Stimulated activated CD4-positive, alpha-beta T cell treated with anti-CD3 and anti-CD28 coated beads, Interleukin-2, amount 100 ng/mL, for 48 hours (primary cell): ENCODE data around the gene RAB39A.
"Not testable (repeated sequence)": the region's sequence is repeated elsewhere in the genome, so short reads cannot be mapped to it uniquely, and the experiment has no call there.

Experiments
- DNase-seq, 2 donors: peaks; one replicate each; pipeline ENCODE4 v3.0.0-alpha.2; 2020

The RAB39A gene, protein sequence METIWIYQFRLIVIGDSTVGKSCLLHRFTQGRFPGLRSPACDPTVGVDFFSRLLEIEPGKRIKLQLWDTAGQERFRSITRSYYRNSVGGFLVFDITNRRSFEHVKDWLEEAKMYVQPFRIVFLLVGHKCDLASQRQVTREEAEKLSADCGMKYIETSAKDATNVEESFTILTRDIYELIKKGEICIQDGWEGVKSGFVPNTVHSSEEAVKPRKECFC

DNA sequence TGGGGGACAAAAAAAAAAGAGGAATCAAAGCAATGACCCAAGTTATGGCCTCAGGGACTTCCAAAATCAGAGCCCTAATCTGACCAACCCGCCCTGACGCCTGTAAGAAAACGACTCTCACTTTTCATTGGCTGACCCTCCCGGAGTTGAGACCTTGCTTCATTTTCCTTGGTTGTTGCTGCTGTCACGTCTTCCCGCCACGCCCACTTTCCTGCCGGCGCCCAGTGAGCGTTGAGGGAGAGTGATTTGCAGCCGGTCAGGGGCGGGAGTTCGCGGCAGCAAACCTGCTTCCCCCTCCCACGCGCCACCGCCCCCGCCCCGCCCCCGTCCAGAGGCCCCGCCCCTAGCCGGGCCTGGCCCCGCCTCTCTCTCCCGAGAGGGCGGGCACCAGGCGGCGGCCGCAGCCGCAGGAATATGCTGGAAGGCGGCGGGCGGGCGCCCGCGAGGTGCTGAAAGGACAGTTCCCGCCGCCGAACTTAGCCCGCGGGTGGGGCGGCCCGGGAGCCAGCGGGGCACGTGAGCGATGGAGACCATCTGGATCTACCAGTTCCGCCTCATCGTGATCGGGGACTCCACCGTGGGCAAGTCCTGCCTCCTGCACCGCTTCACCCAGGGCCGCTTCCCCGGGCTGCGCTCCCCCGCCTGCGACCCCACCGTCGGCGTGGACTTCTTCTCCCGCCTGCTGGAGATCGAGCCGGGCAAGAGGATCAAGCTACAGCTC lies at the start of gene RAB39A:
Gene RAB39A (plus strand): TSS at position 403 of the 721 bp plus-strand sequence. CDS start 121 bp downstream, at position 524.
- peak; percentile 53 to 64 for DNase-seq

DNA sequence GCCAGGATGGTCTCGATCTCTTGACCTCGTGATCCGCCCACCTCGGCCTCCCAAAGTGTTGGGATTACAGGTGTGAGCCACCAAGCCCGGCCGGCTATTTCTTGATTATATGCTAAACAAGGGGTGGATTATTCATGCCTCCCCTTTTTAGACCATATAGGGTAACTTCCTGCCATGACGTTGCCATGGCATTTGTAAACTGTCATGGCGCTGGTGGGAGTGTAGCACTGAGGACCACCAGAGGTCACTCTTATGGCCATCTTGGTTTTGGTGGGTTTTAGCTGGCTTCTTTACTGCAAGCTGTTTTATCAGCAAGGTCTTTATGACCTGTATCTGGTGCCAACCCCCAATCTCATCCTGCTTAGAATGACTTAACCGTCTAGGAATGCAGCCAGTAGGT lies 46.8 kb upstream of the RAB39A start:
- not testable (repeated sequence) for DNase-seq

DNA sequence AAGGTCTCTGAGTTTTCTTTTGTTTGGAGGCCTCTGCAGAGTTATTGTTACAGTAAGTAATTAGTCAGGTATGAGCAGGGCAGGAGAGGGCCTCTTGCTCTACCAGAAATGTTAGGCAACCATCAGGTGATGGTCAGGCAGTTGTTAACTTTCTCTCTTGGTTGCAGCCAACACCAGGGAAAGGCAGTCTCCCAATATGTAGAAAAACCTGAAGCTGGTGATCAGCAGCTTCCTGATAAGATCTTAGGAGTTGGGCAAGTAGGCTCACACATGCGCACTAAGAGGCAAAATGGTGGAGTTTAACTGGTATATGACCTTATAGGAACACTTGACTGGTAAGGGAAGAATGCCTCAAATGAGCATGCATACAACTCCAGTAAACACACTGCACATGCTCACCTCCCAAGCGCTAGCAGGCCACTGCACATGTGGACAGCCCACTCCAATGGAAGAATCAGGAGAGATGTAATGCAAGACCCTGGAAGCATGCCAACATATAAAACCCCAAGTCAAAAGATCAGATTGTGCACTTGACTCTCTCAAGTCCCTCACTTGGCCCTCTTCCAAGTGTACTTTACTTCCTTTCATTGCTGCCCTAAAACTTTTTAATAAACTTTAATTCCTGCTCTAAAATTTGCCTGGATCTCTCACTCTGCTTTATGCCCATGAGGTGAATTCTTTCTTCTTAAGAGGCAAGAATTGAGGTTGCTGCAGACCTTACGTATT lies 46.0 kb upstream of the RAB39A start:
- no peak for DNase-seq

DNA sequence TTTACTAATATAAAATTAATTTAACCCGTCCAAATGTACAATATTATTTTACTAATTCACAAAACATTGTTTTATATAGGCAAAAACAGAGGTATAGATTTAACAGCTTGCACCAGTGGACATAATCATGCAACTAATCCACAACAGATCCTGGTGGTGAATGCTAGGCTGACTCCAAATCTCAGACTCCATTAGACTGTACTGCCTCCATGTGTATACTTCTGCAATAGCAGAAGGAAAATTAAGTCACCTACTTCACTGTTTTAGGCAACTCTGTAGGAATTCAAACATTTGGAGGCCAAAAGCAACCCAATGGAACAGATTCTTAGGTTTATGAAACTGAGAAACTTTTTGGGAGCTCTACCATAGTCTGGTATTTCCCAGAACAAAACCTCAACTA lies 30.0 kb upstream of the RAB39A start:
- no peak for DNase-seq

DNA sequence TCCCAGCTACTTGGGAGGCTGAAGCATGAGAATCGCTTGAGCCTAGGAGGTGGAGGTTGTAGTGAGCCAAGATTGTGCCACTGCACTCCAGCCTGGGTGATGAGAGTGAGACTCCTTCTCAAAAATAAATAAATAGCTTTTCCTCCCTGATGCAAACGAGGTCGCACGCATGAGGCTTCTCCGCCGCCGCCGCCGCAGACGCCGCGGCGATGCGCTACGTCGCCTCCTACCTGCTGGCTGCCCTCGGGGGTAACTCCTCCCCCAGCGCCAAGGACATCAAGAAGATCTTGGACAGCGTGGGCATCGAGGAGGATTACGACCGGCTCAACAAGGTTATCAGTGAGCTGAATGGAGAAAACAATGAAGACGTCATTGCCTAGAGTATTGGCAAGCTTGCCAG lies 20.0 kb upstream of the RAB39A start:
- no peak for DNase-seq

DNA sequence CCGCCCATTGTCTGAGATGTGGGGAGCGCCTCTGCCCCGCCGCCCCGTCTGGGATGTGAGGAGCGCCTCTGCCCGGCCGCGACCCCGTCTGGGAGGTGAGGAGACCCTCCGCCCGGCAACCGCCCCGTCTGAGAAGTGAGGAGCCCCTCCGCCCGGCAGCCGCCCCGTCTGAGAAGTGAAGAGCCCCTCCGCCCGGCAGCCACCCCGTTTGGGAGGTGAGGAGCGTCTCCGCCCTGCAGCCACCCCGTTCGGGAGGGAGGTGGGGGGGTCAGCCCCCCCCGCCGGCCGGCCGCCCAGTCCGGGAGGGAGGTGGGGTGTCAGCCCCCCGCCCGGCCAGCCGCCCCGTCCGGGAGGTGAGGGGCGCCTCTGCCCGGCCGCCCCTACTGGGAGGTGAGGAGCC lies 15.8 kb upstream of the RAB39A start:
- DNase-seq = not testable (repeated sequence)

DNA sequence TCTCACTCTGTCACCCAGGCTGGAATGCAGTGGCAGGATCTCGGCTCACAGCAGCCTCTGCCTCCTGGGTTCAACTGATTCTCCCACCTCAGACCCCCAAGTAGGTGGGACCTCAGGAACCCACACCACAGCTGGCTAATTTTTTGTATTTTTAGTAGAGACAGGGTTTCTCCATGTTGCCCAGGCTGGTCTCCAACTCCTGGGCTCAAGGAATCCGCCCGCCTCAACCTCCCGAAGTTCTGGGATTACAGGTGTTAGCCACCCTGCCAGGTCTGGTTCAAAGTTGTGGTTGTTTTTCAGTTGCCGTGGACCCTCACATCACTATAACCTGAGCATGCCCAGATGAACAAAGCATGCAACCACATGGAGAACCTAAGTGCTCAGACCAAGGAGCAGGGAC lies 13.0 kb upstream of the RAB39A start:
- no peak for DNase-seq

DNA sequence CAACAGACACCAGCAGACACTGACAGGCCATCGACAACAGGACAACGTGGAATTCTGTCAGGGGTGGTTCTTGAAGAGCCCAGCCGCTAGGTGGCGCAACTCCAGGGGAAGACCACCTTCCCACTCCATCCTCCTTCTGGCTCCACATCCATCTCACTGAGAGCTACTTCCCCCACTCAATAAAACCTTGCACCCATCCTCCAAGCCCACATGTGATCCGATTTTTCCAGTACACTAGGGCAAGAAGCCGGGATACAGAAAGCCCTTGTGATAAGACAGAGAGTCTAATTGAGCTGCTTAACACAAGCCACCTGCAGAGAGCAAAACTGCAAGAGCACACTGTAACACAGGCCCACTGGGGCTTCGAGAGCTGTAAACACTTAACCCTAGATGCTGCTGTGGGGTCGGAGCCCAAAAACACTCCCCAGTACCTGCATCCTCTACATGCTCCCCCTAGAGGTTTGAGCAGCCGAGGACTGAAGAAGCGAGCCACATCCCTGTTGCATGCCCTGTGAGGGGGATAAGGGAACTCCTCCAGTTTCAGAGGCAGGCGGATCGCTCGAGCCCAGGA lies 11.5 kb upstream of the RAB39A start:
- peak; percentile 15 to 21 for DNase-seq

DNA sequence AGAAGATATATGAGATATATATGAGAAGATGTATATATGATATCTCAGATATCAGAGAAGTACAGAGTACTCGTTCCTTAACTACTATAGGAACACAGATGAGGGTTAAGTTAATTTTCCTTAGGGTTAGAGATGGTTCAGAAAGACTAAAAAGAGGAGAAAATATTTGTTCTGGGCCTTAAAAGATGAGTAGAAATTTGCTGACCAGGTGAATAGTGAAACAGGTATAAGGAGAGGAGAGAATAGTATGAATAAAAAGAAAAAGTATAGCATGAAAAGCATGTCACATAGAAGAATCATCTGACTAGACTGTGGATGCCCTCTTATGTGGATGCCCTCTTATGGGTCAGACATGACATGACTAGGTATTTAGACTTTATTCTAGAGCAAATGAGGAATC lies 6.3 kb upstream of the RAB39A start:
- DNase-seq = no peak

DNA sequence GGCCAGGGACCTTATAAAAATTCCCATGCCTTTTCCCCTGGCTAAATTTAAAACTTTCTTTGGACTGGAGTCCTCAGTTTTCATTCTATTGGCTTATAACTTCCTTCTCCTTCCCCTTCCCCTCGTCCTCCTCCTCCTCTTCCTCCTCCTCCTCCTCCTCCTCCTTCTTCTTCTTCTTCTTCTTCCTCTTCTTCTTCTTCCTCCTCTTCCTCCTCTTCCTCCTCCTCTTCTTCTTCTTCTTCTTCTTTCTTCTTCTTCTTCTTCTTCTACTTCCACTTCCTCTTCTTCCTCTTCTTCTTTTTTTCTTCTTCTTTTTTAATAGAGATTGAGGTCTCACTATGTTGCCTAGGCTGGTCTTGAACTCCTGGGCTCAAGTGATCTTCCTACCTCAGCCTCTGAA lies 4.7 kb upstream of the RAB39A start:
- DNase-seq = not testable (repeated sequence)

DNA sequence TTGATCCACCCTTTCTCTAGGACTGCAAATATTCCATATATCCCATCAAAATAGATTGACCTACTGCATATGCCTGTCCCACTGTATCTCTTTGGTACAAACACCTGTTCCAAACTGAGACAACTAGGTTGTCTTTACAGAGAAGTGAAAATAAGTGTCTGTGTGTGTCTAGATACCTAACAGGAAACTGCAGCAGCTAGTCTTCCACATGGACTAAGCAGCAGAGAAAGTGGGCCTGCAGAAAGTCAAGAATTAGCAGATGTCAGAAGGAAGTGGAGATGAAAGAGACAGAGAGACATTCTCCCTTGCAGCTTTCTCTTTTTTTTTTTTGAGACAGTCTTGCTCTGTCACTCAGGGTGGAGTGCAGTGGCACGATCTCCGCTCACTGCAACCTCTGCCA lies 3.9 kb upstream of the RAB39A start:
- no peak for DNase-seq

DNA sequence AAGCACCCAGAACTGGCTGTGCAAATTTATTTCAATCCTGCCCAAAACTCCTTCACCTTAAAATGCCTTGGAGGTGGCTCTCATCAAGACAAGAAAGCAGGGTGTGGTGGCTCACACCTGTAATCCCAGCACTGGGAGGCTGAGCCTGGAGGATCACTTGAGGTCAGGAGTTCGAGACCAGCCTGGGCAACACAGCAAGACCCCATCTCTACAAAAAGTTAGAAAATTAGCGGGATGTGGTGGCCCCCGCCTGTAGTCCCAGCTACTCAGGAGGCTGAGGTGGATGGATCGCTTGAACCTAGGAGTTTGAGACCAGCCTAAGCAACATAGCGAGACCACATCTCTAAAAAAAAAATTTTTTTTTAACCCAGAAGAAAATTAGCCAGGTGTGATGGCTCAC lies 689 bp upstream of the RAB39A start:
- DNase-seq = no peak

DNA sequence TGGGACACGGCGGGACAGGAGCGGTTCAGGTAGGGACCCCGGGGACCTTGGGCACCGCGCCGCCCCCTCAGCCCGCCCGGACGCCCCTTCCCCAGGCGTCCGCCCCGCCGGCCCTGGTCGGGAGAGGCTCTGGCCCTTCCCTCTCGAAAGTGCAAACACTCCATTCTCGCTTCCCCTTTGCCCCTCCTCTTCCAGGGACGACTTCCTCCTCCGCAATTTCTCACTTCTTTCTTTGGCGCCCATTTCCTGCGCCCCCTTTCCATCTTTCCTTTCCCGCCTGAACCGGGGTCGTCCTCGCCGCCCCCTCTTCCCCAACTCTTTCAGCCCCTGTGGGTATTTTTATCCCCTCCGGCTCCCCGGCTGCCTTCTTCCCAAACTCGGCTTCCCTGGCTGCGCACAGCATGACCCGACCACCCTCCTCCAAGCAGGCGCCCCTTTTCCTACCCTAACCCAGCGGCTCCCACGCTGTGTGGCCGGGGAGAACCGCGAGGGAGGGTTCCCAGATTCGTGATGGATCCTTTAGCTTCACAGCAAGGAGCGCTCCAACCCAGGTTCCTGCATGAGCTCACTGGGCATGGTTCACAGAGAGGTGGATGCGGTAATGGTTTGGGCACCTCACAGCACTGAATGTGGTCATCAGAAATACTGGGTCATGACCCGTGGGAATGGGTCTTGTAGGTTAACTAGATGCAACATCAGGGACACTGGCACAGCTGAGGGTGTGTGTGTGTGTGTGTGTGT lies 689 bp downstream of the RAB39A start:
- no peak for DNase-seq

DNA sequence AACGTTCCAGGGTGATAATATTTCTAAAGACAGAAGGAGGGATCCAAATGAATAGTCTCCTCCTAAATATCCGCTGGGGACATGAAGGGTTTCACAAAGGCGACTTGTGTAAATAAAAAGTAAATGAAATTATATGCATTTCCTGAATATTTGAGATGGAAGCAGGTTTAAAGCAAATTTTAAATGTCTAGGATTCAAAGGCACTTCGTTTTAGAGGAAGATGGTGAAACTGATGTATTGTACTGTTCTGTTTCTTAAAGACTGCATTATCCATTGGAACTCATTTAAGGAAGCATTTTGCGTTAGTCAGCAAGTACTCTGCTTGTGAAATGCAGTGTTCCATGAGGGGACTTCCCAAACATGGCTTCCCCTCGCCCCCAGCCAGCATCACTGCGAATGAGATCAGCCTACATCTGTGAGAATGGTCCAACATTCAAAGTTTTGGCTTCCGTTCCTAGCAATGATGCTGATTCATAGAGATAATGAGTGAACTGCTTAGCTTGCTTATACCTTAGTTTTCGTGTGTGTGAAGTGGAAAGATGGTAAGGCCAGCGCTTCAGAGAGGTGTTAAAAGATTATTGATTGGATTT lies 1.5 kb downstream of the RAB39A start:
- peak in 1 of 2 donors; percentile 6 for DNase-seq

DNA sequence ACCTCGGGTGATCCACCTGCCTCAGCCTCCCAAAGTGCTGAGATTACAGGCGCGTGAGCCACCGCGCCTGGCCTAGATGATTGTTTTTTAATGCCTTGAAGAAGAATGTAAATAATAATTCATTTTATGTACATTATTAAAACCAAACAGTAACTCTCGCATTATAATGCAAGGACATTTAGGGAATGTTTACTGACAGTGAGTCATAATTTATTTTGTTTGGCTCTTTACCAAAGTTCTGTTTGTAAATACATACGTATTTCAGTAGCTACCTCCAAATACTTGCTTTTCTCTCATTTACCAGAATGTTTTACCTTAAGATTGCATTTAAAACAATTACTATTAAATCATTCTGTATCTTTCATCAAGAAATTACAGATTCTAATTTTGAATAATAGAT lies 3.0 kb downstream of the RAB39A start:
- no peak for DNase-seq

DNA sequence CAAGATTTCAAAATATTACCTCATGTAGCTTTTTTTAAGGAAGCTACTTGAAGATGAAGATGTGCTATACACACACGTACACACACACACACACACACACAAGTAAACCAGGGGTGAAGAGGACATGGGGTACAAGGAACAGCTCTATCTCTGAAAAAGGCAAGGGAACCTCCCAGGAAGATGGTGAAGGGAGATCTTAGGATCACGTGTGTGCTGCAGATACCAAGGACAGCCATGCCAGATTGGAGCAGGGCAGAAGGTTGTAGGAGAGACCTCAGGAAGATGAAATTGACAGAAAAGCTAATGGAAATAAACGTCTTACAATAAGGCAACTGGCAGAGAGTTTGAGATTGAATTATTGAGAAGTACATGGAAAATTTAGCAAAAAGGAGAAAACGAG lies 19.7 kb downstream of the RAB39A start:
- DNase-seq = no peak

DNA sequence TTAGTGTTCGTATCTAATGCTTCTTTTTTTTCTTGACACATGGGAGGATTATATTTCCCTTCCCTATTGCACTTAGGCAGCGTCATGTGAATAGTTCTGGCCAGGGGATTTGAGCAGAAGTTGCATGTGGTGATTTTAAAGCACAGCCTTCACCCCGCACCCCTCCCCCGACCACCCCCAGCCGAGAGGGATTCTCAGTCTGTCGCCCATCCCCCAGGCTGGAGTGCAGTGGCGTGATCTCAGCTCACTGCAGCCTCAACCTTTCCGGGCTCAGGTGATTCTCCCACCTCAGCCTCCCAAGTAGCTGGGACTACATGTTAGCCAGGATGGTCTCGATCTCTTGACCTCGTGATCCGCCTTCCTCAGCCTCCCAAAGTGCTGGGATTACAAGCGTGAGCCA lies 20.1 kb downstream of the RAB39A start:
- DNase-seq = not testable (repeated sequence)

DNA sequence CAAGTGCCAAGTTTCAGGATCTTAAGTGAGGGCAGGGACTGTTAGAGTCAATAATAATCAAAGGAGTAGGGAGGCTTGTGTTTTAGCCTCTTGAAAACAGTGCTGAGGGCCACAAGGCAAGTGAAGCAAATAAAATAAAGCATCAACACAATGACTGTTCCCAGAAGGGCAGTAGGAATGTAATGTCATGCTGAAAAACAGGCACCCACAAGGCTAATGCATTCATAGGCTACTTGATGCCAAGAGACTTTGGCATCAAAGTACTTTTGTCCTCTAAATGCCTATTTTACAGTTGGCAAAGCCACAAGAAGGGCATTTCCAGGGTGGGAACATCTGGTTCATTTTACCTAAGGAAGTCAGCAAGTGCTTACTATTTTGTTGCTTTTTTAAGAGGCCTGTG lies 22.9 kb downstream of the RAB39A start:
- DNase-seq = no peak

DNA sequence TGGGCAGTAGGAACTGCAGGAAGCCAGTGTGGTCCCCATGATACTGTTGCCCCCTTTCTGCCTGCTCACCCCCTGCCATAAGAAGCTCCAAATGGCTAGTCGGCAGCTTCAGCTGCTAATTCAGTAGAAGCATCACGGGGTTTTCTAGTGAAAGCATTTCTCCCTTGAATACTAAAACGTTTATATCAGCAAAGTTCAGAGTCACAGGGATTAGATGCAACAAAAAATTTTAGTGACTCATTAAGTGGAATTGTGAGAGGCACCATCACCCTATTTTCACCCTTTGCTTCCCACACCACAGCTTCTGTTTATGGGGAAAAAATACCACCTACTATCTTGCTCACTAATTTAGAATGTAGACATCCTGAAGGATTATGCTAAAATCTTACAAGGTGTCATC lies 25.2 kb downstream of the RAB39A start:
- no peak for DNase-seq

DNA sequence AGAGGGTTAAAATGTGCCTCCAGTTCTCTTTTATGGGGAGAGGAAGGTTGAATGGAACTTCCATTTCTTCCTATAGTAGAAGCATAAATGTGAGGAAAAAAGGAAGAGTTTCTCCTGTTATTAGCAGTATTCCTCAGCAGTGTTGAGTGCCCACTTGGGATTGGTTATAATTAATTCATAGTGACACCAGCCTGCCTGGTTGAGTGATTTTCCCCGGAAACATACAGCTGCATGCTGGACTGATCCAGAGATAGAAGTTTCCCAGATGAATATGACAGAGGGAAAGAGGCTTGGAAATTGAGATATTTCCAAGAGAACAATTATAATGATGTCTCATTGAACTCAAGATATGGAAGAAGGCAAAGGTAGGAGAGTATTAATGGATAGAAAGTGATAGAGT lies 28.3 kb downstream of the RAB39A start:
- DNase-seq = no peak

DNA sequence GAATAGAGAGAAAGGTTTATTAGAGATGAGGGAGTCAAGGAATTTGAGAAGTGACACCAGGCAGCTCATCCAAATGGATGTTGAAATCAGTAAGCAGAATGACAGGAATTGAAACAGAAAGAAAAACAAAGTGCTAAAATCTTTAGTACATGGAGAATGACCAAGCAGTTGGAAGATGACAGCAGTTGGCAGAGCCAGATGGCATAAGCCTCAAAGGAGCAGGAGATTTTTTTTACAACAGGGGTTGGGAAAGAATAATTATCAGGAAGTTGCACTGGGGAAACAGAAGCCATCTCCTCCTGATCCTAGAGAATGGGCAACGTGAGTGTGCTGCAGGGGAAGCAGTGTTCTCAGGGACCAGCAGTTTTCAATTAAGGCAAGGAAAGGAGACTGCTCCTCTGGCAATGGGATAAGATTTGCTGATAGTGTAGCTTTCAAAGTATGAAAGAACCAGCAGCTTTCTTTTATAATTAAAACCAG lies 28.9 kb downstream of the RAB39A start:
- no peak for DNase-seq

DNA sequence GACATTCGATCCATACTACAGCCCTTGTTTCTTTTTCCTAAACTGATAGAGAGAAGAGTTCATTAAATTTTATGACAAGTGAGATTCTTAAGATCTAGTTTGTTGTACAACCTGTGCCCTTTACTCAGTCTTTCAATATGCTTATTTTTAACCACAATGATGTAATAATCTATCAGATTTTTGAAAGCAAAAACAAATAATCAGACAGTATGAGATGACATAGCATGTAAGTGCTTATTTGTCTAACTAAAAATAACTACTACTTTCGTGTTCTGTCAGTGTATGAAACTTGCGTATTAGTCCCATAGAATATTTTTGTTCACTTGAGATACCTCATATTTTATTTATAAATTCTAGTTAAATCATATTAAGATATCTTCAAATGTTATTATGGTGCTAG lies 33.2 kb downstream of the RAB39A start:
- no peak for DNase-seq

DNA sequence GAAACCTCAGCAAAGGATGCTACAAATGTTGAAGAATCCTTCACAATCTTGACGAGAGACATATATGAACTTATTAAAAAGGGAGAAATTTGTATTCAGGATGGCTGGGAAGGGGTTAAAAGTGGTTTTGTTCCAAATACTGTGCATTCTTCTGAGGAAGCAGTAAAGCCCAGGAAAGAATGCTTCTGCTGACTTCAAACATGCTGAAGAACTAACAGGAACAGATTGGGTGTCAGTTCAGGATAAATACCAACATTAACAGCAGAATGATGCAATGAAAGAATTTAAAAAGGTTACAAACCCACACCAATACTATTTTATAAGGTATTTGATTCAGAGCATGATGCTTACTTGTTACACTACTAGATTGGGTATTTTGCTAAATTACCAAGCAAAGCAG lies 33.9 kb downstream of the RAB39A start:
- DNase-seq = no peak
